ENCODE data around the gene GRIK3.

GRCh38 chr1:36792292-36792691 is 242.0 kb downstream of the GRIK3 start:
- TF ChIP-seq CTCF (IDR thresholded peaks at IDR 0.05; ENCODE audit: low read depth, low read length, missing input control) (no peak), YY1 (IDR thresholded peaks at IDR 0.05) (no peak), JUND (IDR thresholded peaks at IDR 0.05) (no peak), SP1 (IDR thresholded peaks at IDR 0.05) (no peak), RAD21 (IDR thresholded peaks at IDR 0.05) (no peak), GABPA (IDR thresholded peaks at IDR 0.05 in 1 of 2, conservative IDR thresholded peaks at IDR 0.05 in 1 of 2) (no peak), TAF1 (conservative IDR thresholded peaks at IDR 0.05) (no peak), REST (IDR thresholded peaks at IDR 0.05) (no peak), MAX (IDR thresholded peaks at IDR 0.05) (no peak), NR2F2 (IDR thresholded peaks at IDR 0.05) (no peak), EGR1 (IDR thresholded peaks at IDR 0.05; ENCODE audit: low read depth in 2 of 2) (no peak)

Data from liver (tissue), 3 donors.